Peyer's patch (tissue), 4 donors: Measurements from ENCODE around the gene TRAF6.

ENCODE experiments used
- POLR2A ChIP-seq, 2 donors: fragments of 450-650 bp; IDR thresholded peaks; one replicate each; pipeline ENCODE4 v1.5.1; 2017; ENCODE audit warnings: antibody characterized with exemption in 2 of 2, mild to moderate bottlenecking in 2 of 2, moderate library complexity in 2 of 2
- TF ChIP-seq, protein P1 (sequence below), 6 experiments: fragments of 450-650 bp in 4 of 6; fragments of 200-600 bp in 2 of 6; sonication (generic) in 1 of 6; IDR thresholded peaks; one replicate each; pipeline ENCODE4 v1.5.1; 2017 to 2019; ENCODE audit warnings: antibody characterized with exemption in 6 of 6, mild to moderate bottlenecking in 3 of 6, moderate library complexity in 1 of 6

DNA sequence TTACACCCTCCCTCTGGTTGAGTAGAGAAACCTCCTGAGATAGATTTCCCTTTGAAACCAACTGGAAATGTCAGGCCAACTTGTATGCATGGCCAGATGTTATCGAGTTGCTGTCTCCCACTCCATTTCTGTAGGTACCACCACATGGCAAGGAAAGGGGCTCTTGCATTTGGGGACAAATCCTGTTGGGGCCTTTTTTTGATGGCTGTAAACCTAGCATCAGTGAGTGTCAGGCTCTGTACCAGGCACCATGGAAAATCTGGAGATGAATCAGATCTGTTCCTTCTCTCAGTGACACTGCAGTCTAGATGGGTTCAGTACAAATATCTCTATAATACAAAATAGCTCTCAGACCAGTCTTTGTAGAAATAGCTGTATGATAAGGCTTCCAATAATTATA lies 58.4 kb downstream of the TRAF6 start:
- TF ChIP-seq, protein P1, sequence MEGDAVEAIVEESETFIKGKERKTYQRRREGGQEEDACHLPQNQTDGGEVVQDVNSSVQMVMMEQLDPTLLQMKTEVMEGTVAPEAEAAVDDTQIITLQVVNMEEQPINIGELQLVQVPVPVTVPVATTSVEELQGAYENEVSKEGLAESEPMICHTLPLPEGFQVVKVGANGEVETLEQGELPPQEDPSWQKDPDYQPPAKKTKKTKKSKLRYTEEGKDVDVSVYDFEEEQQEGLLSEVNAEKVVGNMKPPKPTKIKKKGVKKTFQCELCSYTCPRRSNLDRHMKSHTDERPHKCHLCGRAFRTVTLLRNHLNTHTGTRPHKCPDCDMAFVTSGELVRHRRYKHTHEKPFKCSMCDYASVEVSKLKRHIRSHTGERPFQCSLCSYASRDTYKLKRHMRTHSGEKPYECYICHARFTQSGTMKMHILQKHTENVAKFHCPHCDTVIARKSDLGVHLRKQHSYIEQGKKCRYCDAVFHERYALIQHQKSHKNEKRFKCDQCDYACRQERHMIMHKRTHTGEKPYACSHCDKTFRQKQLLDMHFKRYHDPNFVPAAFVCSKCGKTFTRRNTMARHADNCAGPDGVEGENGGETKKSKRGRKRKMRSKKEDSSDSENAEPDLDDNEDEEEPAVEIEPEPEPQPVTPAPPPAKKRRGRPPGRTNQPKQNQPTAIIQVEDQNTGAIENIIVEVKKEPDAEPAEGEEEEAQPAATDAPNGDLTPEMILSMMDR (IDR thresholded peaks at IDR 0.05) = no peak
- no peak for TF ChIP-seq POLR2A (IDR thresholded peaks at IDR 0.05)
